HEK293T (cell line): Measurements from ENCODE around the gene CYP19A1.

Source experiments
- CTCF ChIA-PET: fragments of 350-600 bp; formaldehyde crosslinking; extraction: SDS; loops from one replicate; lab custom pipeline; 2021; ENCODE audit warnings: antibody characterized with exemption, inconsistent platforms; lab: Yijun Ruan, JAX
- POLR2A ChIA-PET: fragments of 350-600 bp; formaldehyde crosslinking; extraction: SDS; loops from one replicate; lab custom pipeline; 2020; ENCODE audit warnings: antibody characterized with exemption, inconsistent platforms; lab: Yijun Ruan, JAX
- DNase-seq: peaks from one replicate; pipeline ENCODE4 v3.0.0; 2012; ENCODE audit warnings: mixed read lengths; ENCODE audit errors: extremely low spot score
- ARNT ChIP-seq: fragments of 450-650 bp; IDR thresholded peaks from 2 replicates; pipeline ENCODE4 v1.6.1; 2017; ENCODE audit warnings: mild to moderate bottlenecking
- BHLHE40 ChIP-seq: fragments of 450-650 bp; IDR thresholded peaks from 2 replicates; pipeline ENCODE4 v1.6.1; 2016; ENCODE audit warnings: mild to moderate bottlenecking, moderate library complexity, borderline replicate concordance
- CTBP1 ChIP-seq: fragments of 450-650 bp; IDR thresholded peaks from 2 replicates; pipeline ENCODE4 v1.6.1; 2016; ENCODE audit warnings: borderline replicate concordance
- ELF4 ChIP-seq: fragments of 450-650 bp; IDR thresholded peaks from 2 replicates; pipeline ENCODE4 v1.6.1; 2017; ENCODE audit warnings: antibody characterized with exemption
- FOXA1 ChIP-seq: fragments of 450-650 bp; IDR thresholded peaks from 2 replicates; pipeline ENCODE4 v1.6.1; 2016; ENCODE audit warnings: mild to moderate bottlenecking
- FOXK2 ChIP-seq: fragments of 450-650 bp; IDR thresholded peaks from 2 replicates; pipeline ENCODE4 v1.6.1; 2016; ENCODE audit warnings: mild to moderate bottlenecking
- FOXM1 ChIP-seq: fragments of 450-650 bp; IDR thresholded peaks from 2 replicates; pipeline ENCODE4 v1.6.1; 2017; ENCODE audit warnings: mild to moderate bottlenecking, borderline replicate concordance
- HDGF ChIP-seq: fragments of 450-650 bp; IDR thresholded peaks from 2 replicates; pipeline ENCODE4 v1.6.1; 2017; ENCODE audit warnings: antibody characterized with exemption, borderline replicate concordance
- L3MBTL2 ChIP-seq: fragments of 450-650 bp; conservative IDR thresholded peaks from 2 replicates; pipeline ENCODE4 v1.6.1; 2016; ENCODE audit warnings: mild to moderate bottlenecking
- LEF1 ChIP-seq: fragments of 450-650 bp; IDR thresholded peaks from 2 replicates; pipeline ENCODE4 v1.6.1; 2017; ENCODE audit warnings: mild to moderate bottlenecking, borderline replicate concordance
- NFRKB ChIP-seq: fragments of 450-650 bp; IDR thresholded peaks from 2 replicates; pipeline ENCODE4 v1.6.1; 2016; ENCODE audit warnings: mild to moderate bottlenecking, moderate library complexity
- PKNOX1 ChIP-seq: fragments of 450-650 bp; IDR thresholded peaks from 2 replicates; pipeline ENCODE4 v1.6.1; 2016
- SP1 ChIP-seq: fragments of 450-650 bp; IDR thresholded peaks from 2 replicates; pipeline ENCODE4 v1.6.1; 2017
- SUZ12 ChIP-seq: fragments of 450-650 bp; IDR thresholded peaks from 2 replicates; pipeline ENCODE4 v1.6.1; 2016; ENCODE audit warnings: mild to moderate bottlenecking
- TARDBP ChIP-seq: fragments of 450-650 bp; IDR thresholded peaks from 2 replicates; pipeline ENCODE4 v1.6.1; 2016
- ZNF384 ChIP-seq: fragments of 450-650 bp; IDR thresholded peaks from 2 replicates; pipeline ENCODE4 v1.6.1; 2016

CYP19A1 gene

GRCh38 chr15:51202783-51203182 is 135.6 kb downstream of the CYP19A1 start:
- ChIA-PET CTCF (no interaction called here), POLR2A (no interaction called here)
- TF ChIP-seq FOXM1: no peak
- TF ChIP-seq FOXA1: no peak
- TF ChIP-seq ZNF384: no peak
- no peak for TF ChIP-seq BHLHE40
- TF ChIP-seq FOXK2: no peak
- no peak for TF ChIP-seq ELF4
- TF ChIP-seq SP1: no peak
- no peak for TF ChIP-seq TARDBP
- TF ChIP-seq CTBP1: no peak
- no peak for TF ChIP-seq ARNT
- no peak for TF ChIP-seq LEF1
- TF ChIP-seq SUZ12: no peak
- no peak for TF ChIP-seq HDGF
- no peak for TF ChIP-seq L3MBTL2
- no peak for DNase-seq

- no peak for TF ChIP-seq ELF4
- no peak for TF ChIP-seq FOXM1
- no peak for TF ChIP-seq CTBP1
- no peak for TF ChIP-seq ARNT
- TF ChIP-seq FOXA1: no peak
- no peak for TF ChIP-seq TARDBP
- TF ChIP-seq SP1: no peak
- no peak for TF ChIP-seq ZNF384
- TF ChIP-seq L3MBTL2: no peak
- no peak for TF ChIP-seq NFRKB
- TF ChIP-seq BHLHE40: no peak
- no peak for TF ChIP-seq PKNOX1
- no peak for TF ChIP-seq HDGF
- TF ChIP-seq LEF1: no peak
- no peak for TF ChIP-seq FOXK2
- no peak for TF ChIP-seq SUZ12
- ChIA-PET CTCF (no interaction called here), POLR2A (no interaction called here)
- DNase-seq: no peak
These were observed 136.8 kb downstream of the CYP19A1 start for GRCh38 chr15:51201581-51201980.

GRCh38 chr15:51200792-51201191 is 137.6 kb downstream of the CYP19A1 start:
- DNase-seq: no peak
- TF ChIP-seq FOXM1: no peak
- no peak for TF ChIP-seq TARDBP
- no peak for TF ChIP-seq FOXA1
- POLR2A ChIA-PET: no interaction called here
- CTCF ChIA-PET: no interaction called here

GRCh38 chr15:51199541-51199940 is 138.9 kb downstream of the CYP19A1 start:
- no peak for TF ChIP-seq FOXM1
- no peak for TF ChIP-seq ZNF384
- no peak for TF ChIP-seq TARDBP
- TF ChIP-seq LEF1: no peak
- TF ChIP-seq BHLHE40: no peak
- TF ChIP-seq ARNT: no peak
- ChIA-PET CTCF (interaction anchor here (1.0 to 1.1 kb wide), 2 partner anchors 36 to 142 kb away, joined by 3 read pairs; no protein-coding TSS in a partner anchor), POLR2A (no interaction called here)
- no peak for DNase-seq

- CTCF ChIA-PET: interaction anchor here (1.0 to 1.6 kb wide), 3 partner anchors 36 to 143 kb away, joined by 3 to 5 read pairs (median 3); no protein-coding TSS in a partner anchor
- no peak for DNase-seq
- POLR2A ChIA-PET: no interaction called here
- TF ChIP-seq ARNT: no peak
- no peak for TF ChIP-seq FOXA1
- no peak for TF ChIP-seq TARDBP
- TF ChIP-seq NFRKB: no peak
- TF ChIP-seq SP1: no peak
- TF ChIP-seq BHLHE40: no peak
- no peak for TF ChIP-seq PKNOX1
- TF ChIP-seq LEF1: no peak
- no peak for TF ChIP-seq L3MBTL2
- TF ChIP-seq FOXK2: no peak
- no peak for TF ChIP-seq CTBP1
- no peak for TF ChIP-seq FOXM1
- TF ChIP-seq SUZ12: no peak
- TF ChIP-seq ZNF384: no peak
- no peak for TF ChIP-seq ELF4
- no peak for TF ChIP-seq HDGF
These were observed 139.6 kb downstream of the CYP19A1 start for GRCh38 chr15:51198701-51199232.

GRCh38 chr15:51195459-51195858 is 142.9 kb downstream of the CYP19A1 start:
- POLR2A ChIA-PET: no interaction called here

More at GRCh38 chr15:51195459-51195858, 142.9 kb downstream of the CYP19A1 start:
- no peak for TF ChIP-seq FOXA1
- no peak for TF ChIP-seq L3MBTL2
- TF ChIP-seq PKNOX1: no peak
- TF ChIP-seq ARNT: no peak
- TF ChIP-seq FOXM1: no peak
- no peak for TF ChIP-seq CTBP1
- no peak for TF ChIP-seq HDGF
- TF ChIP-seq NFRKB: no peak
- no peak for TF ChIP-seq SUZ12
- TF ChIP-seq LEF1: no peak
- TF ChIP-seq SP1: no peak
- TF ChIP-seq TARDBP: no peak
- TF ChIP-seq FOXK2: no peak
- TF ChIP-seq ELF4: no peak
- TF ChIP-seq BHLHE40: no peak
- TF ChIP-seq ZNF384: no peak
- no peak for DNase-seq
- CTCF ChIA-PET: interaction anchor here (0.6 kb wide), 1 partner anchor 88 kb away, joined by 3 read pairs; no protein-coding TSS in a partner anchor
